Suprapubic skin (tissue), 4 donors: ENCODE results near the gene C5orf63.

ENCODE experiments used
- CTCF ChIP-seq, 2 donors: fragments of 200-600 bp in 1 of 2; fragments of 450-650 bp in 1 of 2; sonication (generic) in 1 of 2; IDR thresholded peaks; one replicate each; pipeline ENCODE4 v1.5.1; 2016 to 2019; ENCODE audit warnings: antibody characterized with exemption in 2 of 2, mild to moderate bottlenecking in 1 of 2, moderate library complexity in 1 of 2
- EP300 ChIP-seq: sonication (generic); formaldehyde crosslinking; IDR thresholded peaks from one replicate; pipeline ENCODE4 v1.6.1; 2017; ENCODE audit warnings: antibody characterized with exemption
- POLR2A ChIP-seq, 2 donors: fragments of 450-650 bp; IDR thresholded peaks; one replicate each; pipeline ENCODE4 v1.6.1; 2017; ENCODE audit warnings: antibody characterized with exemption in 2 of 2, mild to moderate bottlenecking in 2 of 2, moderate library complexity in 2 of 2
- POLR2AphosphoS5 ChIP-seq, 3 donors: sonication (generic); formaldehyde crosslinking; IDR thresholded peaks; one replicate each; pipeline ENCODE4 v1.6.1; 2017; ENCODE audit warnings: antibody characterized with exemption in 3 of 3

GRCh38 chr5:127022846-127023245, 50.5 kb downstream of the C5orf63 start:
- TF ChIP-seq CTCF (IDR thresholded peaks at IDR 0.05) (no peak), POLR2A (IDR thresholded peaks at IDR 0.05) (no peak), POLR2AphosphoS5 (IDR thresholded peaks at IDR 0.05) (no peak), EP300 (no peak)
